NCI-H1105 treated with DMSO at 0.1 percent for 48 hours (cell line): Measurements from ENCODE around the gene FLRT2.

Experiments used
- DNase-seq: peaks from one replicate; lab custom pipeline; 2025; lab: John Stamatoyannopoulos, UW

The FLRT2 gene

GRCh38 chr14:85564841-85565527, 35.0 kb downstream of the FLRT2 start:
- DNase-seq: no peak

- no peak for DNase-seq
Measured at GRCh38 chr14:85565862-85566296, 35.9 kb downstream of the FLRT2 start.

- no peak for DNase-seq
Measured at GRCh38 chr14:85566603-85567002, 36.7 kb downstream of the FLRT2 start.

GRCh38 chr14:85572011-85572410, 42.1 kb downstream of the FLRT2 start:
- DNase-seq: no peak

GRCh38 chr14:85572845-85573244, 42.9 kb downstream of the FLRT2 start:
- DNase-seq: no peak

DNA sequence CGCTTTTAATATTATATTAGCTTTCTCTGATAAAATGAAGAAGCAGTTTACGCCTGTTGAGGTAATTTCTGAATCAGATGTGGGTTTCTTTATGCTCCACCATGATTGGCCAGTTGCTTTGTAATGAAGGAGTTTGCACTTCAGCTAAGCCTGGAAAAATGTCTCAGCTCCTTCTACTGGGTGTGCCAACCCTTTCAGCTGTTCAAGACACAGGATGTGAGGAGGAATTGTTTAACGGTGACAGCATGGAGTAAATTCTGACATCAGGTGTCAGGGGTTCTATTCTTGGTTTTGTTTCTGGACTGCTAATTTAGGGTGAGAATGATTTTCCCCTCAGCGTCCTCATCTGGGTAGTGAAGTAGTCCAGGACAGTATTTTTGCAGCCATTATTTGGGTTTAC, 43.5 kb downstream of the FLRT2 start:
- no peak for DNase-seq

DNA sequence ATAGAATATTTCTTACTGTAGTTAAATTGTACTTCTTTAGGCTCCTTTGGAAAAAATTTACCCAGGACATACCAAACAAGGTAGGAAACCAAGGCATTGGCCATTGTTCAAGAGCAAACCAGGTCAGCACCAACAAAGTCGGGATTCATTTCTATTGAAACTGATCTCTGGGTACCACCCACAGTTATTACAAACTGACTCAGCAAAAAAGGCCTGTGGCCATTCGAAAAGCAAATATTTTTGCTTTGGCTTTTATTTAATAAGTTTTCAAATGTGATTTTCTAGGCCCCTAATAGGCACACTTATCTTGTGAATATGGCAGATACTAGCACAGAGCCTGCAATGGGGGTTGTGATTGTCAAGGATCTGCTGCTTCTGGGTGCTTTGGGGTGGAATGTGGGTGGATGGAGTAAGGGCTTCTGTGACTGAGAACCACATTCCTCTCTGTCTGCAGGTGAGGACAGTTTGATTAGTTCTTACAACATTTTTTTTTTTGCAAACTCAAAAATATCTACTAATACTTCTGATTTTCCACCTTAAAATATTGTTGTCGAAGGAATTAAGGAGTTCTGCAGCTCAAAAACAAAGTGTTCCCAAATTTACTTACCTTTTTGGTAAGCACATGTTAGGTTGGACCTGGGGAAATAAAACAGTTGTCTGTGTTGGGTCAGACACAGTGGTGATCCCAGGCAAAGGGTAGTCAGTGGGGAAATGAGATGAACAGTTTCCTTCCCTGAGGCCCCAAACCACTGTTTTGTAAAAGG, 45.1 kb downstream of the FLRT2 start:
- no peak for DNase-seq

GRCh38 chr14:85575617-85575898, 45.6 kb downstream of the FLRT2 start:
- DNase-seq: no peak

DNA sequence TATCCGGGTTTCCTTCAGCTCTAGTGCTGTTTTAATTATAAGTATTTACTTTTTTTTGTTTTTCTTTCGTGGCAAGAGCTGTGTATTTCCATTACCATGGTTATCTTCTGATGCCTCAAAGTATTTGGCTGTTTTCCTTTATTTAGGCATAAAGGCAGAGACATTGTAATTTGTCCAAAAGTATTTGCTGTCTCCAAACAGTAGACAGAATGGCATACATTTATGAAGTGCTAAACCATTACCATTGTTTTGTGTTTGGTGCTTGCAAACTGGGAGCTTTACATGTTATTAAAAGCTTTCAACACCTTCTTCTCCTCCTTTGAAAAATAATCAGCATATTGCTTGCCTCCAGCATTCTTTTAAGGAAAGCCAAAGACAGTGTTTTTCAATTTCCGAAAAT, 46.3 kb downstream of the FLRT2 start:
- no peak for DNase-seq

GRCh38 chr14:85576848-85577542, 47.1 kb downstream of the FLRT2 start:
- DNase-seq: no peak

- no peak for DNase-seq
Measured at GRCh38 chr14:85577543-85578114, 47.7 kb downstream of the FLRT2 start.

GRCh38 chr14:85578357-85578756, 48.4 kb downstream of the FLRT2 start:
- no peak for DNase-seq

- DNase-seq: no peak
Measured at GRCh38 chr14:85578930-85579329, 49.0 kb downstream of the FLRT2 start.

GRCh38 chr14:85579942-85580341, 50.0 kb downstream of the FLRT2 start:
- DNase-seq: no peak

DNA sequence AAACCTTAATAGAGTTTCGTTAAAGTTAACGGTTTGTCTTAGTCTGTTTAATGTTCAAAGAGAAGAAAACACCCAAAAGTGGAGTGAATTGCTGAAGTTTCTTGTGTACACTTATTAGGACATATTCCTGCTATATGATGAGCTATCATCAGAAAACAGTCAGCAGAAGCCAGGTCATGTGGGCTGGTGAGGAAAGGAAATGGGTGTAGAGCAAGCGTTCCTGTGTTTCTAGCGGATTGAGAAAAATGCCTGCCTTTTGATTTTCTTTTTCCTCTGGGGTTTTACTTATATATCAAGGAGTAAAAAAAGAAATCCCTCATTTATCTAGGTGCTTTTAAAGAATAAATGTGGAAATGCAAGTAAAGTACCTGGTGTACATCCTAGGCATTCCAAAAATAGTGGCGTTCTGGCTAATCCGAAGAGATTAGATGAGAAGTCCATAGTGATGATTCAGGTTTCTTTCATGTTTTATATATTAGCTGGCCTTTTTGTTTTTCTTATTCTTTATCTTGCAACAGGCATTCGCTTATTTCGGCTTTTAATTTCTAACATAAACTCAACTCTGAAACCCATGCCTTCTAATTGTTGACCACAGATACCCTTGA, 50.7 kb downstream of the FLRT2 start:
- no peak for DNase-seq

GRCh38 chr14:85581691-85582090, 51.7 kb downstream of the FLRT2 start:
- no peak for DNase-seq

DNA sequence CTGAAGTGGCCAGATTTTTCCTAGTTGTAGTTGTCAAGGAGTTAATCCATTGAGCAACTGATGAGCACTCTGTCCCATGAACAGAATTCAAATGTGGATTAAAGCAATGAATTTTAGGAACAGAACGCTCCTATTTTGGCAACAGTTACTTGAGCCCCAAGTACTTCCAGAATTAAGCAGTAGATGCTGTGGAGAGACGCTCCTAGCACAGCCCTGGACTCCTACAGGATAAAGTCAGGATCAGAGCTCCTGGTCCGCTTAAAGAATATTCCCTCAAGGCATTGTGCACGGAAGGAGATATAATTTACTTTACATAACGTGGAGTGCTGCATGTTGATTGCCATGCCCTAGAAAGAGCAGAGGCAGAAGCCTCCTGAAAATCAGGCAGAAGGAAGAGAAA, 53.4 kb downstream of the FLRT2 start:
- DNase-seq: no peak

- no peak for DNase-seq
Measured at GRCh38 chr14:85584481-85584880, 54.5 kb downstream of the FLRT2 start.

GRCh38 chr14:85587151-85587711, 57.3 kb downstream of the FLRT2 start:
- no peak for DNase-seq

- DNase-seq: no peak
Measured at GRCh38 chr14:85590784-85591183, 60.8 kb downstream of the FLRT2 start.

GRCh38 chr14:85594217-85594616, 64.3 kb downstream of the FLRT2 start:
- no peak for DNase-seq

DNA sequence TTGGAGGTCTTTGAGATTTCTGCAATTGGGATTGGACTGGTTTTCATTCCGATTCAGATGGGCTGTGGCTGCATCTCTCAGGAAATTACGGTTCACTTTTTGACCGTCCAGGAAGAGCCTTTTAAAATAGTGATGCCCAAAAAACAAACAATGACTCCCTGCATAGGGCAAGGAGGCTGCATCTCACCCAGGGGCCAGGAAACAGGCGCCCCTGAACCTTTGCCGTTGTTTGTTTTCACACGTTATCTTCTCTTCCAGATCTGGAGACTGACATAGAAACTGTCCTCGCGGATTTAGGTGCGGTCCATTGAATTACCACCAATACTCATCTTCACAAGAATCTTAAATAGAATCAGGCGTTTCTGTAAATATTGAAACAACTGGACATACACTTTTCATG, 66.0 kb downstream of the FLRT2 start:
- DNase-seq: no peak
